Measurements from ENCODE around the gene URI1.
"Not testable (repeated sequence)": the region's sequence is repeated elsewhere in the genome, so short reads cannot be mapped to it uniquely, and the experiment has no call there.

The URI1 gene

DNA sequence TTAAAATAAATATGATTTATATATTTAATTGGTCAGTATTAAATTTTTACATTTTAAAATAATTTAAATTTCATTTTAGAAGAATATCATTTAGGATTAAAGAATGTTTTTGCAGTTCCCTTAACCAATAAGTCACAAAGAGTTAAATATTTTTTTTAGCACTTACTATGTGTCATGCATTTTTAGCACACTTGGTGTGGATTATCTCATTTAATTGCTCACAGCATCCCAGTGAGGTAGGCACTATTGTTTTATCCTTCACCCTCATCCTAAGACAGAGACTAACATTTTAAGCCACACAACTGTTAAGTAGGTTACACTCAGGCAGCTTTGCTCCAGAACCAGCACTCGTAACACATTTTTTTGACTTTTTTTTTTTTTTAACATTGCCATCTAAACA is 78.2 kb downstream of the URI1 start:
- no peak overlapping the region for H3K4me3 ChIP-seq (ENCODE audit: low read depth, low read length)

DNA sequence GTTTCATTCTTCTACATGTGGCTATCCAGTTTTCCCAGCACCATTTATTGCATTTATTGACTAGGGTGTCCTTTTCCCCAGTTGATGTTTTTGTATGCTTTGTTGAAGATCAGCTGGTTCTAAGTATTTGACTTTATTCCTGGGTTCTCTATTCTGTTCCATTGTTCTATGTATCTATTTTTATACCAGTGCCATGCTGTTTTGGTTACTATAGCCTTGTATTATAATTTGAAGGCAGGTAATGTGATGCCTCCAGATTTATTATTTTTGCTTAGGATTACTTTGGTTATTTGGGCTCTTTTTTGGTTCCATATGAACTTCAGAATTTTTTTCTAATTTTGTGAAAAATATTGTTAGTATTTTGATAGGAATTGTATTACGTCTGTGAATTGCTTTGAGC is 80.6 kb downstream of the URI1 start:
- H3K4me3 ChIP-seq (ENCODE audit: low read depth, low read length), result no peak overlapping the region

DNA sequence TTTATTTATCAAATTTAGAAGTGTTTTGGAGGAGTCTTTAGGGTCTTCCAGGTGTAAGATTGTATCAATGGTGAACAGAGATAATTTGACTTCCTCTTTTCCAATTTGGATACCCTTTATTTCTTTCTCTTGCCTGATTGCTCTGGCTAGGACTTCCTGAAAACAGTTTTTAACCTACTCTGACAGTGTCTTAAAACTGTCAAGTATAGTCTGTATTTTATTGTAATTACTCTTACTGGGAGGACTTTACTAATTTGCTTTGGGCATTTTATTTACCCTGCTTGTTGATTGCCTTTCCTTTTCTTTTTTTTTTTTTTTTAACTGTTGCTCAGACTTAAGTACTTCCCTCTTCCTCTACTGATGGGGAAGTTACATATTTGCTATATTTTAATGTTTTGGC is 81.3 kb downstream of the URI1 start:
- no peak overlapping the region for H3K4me3 ChIP-seq (ENCODE audit: low read depth, low read length)

DNA sequence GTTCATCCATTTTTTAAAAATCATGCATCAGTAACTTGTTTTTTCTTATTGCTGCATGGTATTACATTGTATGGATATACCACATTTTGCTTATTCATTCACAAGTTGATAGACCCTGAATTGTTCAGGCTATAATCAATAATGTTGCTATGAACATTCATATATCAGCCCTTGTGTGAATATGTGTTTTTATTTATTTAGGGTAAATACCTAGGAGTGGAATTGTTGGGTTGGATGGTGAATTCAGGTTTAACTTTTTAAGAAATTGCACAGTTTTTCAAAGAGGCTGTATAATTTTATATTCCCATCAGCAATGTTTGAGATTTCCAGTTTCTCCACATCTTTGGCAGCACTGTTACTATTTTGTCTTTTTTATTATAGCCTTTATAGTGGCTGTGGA is 82.1 kb downstream of the URI1 start:
- no peak overlapping the region for H3K4me3 ChIP-seq (ENCODE audit: low read depth, low read length)

DNA sequence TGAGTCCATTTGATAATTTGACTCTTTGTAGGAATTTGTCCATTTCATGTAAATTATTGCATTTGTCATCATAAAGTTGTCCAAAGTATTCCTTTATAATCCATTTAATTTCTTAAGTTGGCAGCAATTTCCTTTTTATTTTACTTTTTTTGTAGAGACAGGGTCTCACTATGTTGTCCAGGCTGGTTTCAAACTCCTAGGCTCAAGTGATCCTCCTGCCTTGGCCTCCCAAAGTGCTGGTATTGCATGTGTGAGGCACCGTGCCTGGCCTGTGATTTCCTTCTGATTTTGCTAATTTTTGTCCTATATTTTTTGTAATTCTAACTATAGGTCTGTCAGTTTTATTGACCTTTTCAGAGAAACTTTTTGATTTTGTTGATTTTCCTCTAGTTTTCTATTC is 84.9 kb downstream of the URI1 start:
- H3K4me3 ChIP-seq (ENCODE audit: low read depth, low read length), result no peak overlapping the region

DNA sequence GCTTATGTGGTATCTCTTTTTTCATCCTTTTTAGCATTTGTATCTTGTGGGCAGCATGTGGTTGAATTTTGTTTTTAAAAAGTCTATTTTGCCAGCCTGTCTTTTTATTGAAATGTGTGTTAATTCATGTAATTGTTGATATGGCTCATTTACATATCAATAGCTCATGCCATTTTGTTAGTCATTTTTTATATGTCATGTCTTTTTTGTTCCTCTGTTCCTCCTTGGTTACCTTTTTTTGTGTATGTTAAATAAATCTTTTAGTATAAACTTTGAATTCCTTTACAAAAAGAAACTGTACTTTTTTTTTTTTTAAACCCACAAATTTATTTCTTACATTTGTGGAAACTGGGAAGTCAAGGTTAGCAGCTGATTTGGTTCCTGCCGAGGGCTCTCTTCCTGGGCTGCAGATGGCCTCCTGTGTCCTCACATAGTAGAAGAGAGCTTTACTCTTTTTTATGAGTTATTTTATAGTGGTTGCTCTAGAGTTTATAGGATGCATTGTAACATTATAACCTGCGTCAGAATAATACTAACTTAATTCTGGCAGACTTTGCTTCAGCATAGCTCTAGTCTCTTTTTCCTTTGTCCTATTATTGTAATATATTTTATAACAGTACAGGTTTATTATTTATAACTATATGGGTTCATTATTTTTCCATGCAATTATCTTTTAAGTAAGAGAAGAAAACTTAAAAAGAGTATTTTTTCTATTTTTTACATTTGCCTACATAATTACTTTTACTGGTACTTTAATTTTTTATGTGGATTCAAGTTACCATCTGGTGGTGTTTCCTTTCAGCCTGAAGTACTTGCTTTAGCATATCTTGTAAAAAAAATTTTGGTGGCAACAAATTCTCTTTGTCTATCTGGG is 86.3 kb downstream of the URI1 start:
- H3K4me3 ChIP-seq (ENCODE audit: low read depth, low read length), result no peak overlapping the region

DNA sequence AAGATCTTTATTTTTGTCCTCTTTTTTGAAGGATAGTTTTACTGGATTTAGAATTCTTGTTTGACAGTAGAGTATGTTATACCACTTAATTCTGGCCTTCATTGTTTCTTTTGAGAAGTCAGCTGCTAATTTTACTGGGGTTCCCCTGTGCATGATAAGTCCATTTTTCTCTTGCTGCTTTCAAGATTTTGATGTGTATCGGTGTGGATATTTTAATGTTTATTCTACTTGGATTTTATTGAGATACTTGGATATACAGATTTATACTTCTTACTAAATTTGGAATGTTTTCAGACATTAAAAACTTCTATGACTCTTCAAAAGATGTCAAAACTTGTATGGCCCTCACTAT is 86.9 kb downstream of the URI1 start:
- H3K4me3 ChIP-seq (ENCODE audit: low read depth, low read length), result no peak overlapping the region

DNA sequence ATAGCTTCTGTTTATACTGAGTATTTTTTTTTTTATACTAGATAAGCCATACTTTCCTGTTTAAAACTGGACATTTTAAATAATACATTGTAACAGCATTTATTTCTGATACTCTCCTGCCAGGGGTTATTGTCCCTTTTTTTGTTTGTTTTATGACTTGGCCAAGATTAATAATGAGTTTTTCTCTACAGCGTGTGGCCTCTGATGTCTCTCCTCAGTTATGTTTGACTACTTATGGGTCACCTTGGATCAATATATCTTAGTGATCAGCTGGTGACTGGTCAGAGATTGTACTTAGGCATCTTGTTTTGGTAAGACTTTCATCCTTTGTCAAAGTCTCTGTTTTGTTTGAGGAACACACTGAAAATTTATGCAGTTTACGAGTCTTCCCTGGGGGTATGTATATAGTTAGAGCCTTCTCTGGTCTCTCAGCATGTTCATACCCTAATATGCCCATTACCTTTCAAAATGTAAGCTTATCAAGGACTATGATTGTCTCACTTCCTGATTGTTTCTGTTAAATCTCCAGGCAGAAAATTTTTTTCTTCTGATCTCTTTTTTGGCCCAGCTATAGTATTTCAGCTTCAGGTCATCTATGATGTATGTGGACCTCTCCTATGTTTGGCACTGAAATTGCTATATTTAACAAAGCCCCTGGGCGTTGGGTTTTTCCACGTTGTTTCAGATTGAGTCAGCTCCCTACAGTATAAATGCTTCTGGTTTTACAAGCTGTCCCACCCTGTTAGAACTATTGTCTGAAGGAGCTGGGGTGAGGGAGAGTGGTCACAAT is 87.9 kb downstream of the URI1 start:
- no peak overlapping the region for H3K4me3 ChIP-seq (ENCODE audit: low read depth, low read length)

DNA sequence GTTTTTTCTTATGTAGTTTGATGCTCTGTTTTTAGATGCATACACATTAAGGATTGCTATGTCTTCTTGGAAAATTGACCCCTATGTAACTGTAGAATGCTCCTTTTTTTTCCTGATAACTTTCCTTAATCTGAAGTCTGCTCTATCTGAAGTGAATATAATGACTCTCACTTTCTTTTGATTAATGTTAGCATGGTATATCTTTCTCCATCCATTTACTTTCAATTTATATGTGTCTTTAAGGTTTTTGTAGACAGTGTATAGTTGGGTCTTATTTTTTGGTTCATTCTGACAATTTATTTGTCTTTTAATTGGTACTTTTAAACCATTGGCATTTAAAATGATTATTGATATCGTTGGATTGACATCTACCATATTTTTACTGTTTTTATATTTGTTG is 92.3 kb downstream of the URI1 start:
- H3K4me3 ChIP-seq (ENCODE audit: low read depth, low read length), result no peak overlapping the region

DNA sequence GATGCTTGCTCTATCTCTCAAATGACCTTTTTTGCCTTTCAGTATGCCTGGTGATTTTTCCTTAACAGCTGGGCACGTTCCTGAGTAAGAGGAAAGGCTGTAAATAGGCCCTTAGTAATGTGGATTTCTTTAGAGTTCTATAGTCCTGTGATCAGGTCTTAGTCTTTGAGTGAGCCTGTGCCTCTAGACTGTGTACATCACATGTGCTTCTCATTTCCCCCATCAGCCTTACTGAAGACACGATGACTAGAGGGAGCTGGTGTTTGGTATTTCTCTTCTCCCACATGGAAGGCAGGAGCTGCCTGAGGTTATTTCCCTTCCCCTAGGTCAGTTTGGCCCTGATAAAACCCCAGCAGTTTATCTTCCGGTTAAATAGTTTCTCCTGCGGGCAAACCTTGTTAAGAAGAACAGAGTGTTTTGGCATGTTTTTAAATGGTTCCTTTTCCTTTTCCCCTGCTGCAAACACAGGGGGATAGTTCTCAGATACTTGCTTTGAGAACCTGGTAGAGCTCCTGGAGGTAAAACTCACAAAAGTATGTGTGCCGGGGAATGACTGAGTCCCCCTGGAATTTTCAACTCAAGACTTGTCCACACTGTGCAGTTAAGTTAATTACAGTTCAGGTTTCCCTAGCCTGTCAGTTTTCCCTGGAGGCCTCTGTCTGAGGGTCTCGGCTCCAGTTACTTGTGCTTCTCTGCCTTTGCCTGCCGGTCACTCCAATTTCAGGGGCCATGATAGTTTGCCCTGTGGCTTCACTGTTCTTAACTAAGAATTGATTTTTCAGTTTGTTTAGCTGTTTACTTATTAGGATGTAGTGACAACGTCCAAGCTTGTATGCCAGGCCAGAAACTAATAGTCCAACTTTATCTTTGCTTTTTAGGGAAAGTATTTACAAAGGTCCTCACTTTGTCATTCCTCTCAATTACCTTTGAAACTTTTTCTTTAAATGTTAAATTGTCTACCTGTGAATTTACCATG is 94.4 kb downstream of the URI1 start:
- H3K4me3 ChIP-seq (ENCODE audit: low read depth, low read length), result no peak overlapping the region

DNA sequence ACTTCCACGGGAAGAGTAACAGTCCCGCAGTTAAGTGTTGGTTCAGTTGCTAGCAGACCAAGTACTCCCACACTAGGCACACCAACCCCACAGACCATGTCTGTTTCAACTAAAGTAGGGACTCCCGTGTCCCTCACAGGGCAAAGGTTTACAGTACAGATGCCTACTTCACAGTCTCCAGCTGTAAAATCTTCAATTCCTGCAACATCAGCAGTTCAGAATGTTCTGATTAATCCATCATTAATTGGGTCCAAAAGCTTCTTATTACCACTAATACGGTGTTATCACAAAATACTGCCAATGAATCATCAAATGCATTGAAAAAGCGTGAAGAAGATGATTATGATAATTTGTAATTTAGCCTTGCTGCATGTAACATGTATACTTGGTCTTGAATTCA is 95.8 kb downstream of the URI1 start:
- H3K4me3 ChIP-seq (ENCODE audit: low read depth, low read length), result no peak overlapping the region

DNA sequence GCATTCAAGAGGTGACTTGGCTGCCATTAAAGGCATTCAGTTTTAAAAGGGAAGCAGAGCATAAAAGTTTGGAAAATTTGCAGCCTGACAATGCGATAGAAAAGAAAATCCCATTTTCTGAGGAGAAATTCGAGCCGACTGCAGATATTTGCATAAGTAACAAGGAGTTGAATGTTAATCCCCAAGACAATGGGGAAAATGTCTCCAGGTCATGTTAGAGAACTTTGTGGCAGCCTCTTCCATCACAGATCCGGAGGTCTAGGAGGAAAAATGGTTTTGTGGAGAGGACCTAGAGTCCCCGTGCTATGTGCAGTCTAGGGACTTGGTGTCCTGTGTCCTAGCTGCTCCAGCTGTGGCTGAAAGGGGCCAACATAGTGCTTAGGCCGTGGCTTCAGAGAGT is 99.9 kb downstream of the URI1 start:
- H3K4me3 ChIP-seq (ENCODE audit: low read depth, low read length), result not testable (repeated sequence)

DNA sequence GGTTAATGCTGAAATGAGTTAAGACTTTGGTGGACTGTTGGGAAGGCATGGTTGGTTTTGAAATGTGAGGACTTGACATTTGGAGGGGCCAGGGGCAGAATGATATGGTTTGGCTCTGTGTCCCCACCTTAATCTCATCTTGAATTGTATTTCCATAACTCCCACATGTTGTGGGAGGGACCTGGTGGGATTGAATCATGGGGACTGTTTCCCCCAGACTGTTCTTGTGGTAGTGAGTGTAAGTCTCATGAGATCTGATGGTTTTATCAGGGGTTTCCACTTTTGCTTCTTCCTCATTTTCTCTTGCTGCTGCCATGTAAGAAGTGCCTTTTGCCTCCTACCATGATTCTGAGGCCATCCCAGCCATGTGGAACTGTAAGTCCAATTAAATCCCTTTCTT is 101.0 kb downstream of the URI1 start:
- not testable (repeated sequence) for H3K4me3 ChIP-seq (ENCODE audit: low read depth, low read length)

DNA sequence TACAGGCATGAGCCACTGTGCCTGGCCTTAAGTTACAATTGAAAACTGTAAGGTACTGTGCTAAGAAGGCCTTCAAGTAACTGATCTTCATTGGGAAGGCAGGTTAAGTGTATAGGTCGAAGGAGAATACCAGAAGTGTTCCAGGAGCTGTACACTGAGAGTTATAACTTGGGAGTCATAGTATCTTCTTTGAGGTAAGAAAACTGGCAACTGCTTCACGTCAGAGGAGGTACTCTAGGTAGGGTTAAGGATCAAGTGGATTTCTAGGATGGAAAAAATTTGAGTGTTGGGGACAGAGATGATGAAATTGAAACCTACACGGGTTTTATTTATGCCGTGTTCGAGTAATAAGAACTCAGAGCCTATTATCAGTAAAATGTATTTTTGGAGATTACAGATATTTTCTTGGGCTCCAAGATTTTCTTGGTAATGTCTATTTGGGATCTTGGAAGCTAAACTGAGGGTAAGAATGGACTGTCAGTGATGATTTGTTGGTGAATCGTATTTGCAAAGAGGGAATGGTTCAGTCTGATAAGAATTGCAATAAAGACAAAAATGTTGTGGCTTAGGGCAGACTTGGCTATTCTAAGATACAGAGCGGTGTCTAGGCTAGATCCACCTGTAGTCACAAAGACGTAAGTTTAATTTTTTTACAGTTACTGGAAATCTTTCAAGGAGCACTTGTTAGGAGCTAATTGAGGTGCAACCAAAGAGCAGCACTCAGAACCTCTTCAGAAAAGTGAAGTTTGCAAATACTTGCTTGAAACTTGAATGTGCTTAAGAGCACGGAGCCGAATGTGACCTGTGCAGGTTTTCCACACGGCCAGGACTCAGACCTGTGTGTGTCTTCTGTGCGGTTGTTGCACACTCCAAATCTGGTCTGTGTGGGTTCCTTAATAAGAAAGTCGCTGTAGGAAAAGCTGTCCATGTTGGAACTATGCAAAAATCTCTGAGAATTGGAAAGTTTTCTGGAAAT is 102.5 kb downstream of the URI1 start:
- H3K4me3 ChIP-seq (ENCODE audit: low read depth, low read length), result no peak overlapping the region

DNA sequence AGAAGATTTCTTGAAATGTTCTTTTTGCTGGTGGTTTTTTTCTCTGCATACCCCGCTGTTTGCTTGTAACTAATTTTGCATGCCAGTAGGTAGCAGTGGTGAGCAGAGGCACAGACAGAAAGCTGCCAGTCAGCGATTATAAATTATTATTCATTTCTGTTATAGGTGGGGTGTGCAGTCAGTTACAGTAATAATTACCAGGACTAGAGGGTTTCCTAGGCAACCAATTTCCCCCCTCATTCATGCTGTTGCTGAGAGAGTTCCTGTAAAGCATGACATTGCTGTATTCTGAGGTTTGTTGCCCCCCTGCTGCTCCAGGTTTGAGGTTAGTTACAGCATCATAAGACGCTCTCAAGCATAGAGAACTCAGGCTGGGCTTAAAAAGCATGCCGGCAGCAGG is 104.5 kb downstream of the URI1 start:
- no peak overlapping the region for H3K4me3 ChIP-seq (ENCODE audit: low read depth, low read length)

DNA sequence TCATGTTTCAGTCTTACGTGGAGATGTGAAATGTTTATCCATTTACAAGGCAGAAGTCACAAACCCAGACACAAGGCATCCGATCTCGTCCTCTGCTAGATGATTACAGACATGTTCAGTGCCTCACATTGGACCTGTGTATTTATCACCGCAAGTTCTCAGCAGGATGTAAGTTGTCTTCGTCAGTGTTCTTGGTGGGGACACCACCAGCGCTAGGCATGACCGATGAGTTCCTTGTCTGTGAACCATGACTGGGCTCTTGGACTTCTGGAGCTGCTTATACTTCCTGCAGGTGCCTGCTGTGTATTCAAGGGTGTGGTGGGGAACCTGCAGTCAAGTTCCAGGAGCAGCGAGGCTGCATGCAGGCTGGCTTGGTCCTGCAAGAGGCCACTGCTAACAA is 105.4 kb downstream of the URI1 start:
- H3K4me3 ChIP-seq (ENCODE audit: low read depth, low read length), result no peak overlapping the region

DNA sequence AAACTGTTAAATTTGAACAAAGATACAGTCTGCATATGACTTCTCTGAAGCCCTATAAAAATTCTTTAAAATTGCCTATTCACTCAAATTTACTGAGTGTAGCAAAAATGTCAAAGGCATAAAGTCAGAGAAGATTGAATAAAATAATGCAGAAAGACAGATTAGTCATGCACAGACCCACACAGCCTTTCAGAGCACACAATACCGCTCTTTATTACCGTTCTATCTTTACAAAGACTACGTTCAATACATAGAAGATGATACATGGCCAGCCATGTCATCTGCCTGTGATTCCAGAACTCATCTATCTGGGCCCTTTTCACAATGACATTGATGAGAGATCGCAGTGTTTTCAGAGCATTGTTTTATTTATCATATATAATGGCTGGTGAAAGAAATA is 107.2 kb downstream of the URI1 start:
- no peak overlapping the region for H3K4me3 ChIP-seq (ENCODE audit: low read depth, low read length)

DNA sequence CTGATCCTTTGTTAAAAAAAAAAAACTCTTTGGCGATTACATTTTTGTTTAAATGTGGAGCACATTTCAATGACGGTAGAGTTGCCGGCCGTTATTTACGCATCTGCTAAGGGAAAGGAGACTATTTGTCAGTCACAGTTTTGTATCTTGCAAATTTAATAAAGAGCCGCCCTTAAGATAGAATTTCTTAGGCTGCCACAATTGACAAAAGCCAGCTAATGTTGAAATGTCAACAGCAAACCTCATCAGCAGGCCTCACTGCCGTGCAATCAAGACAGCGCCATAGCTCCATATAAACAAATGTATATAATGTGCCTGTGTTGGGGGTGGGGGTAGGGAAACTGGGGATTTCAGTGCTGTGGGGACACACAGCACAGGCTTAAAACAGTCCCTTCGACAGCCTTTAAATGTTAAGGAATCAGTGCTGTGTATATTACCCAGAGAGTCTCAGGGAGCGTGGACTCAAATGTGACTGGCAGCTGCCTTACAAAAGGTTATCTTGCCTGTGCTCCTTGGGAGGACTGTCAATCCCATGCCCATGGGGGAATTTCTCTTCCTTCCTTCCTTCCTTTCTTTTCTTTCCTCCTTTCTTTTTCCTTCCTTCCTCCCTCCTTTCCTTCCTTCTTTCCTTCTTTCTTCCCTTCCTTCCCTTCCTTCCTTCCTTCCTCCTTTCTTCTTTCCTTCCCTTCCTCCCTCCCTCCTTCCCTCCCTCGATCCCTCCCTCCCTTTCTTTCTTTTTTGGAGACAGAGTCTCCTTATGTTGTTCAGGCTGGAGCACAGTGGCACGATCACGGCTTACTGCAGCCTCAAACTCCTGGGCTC is 108.0 kb downstream of the URI1 start:
- H3K4me3 ChIP-seq (ENCODE audit: low read depth, low read length), result no peak overlapping the region

All from iPS-11a (cell line).